HG02981 (cell line): ENCODE data around the gene PLCB4.

ENCODE experiments used
- ATAC-seq: cut with Tn5 transposase; IDR thresholded peaks from one replicate; pipeline ENCODE4 v1.9.1; 2021; ENCODE audit warnings: mild to moderate bottlenecking, moderate library complexity; ENCODE audit not compliant: unreplicated experiment

PLCB4 gene

GRCh38 chr20:9507544-9508239 is 438.8 kb downstream of the PLCB4 start:
- no peak for ATAC-seq

GRCh38 chr20:9508240-9508661 is 439.4 kb downstream of the PLCB4 start:
- ATAC-seq, result no peak

- no peak for ATAC-seq
Observed at GRCh38 chr20:9508696-9509178, 439.9 kb downstream of the PLCB4 start.

- no peak for ATAC-seq
Observed at GRCh38 chr20:9509246-9509645, 440.4 kb downstream of the PLCB4 start.

- ATAC-seq, result no peak
Observed at GRCh38 chr20:9510911-9511310, 442.0 kb downstream of the PLCB4 start.

- no peak for ATAC-seq
Observed at GRCh38 chr20:9514072-9514460, 445.2 kb downstream of the PLCB4 start.

GRCh38 chr20:9514461-9515213 is 445.8 kb downstream of the PLCB4 start, which contains the start of gene LAMP5:
TSS of gene LAMP5 (plus strand) at chr20:9514590. CDS start at chr20:9514853, 263 bp downstream.
- peak; percentile 40 for ATAC-seq

GRCh38 chr20:9515214-9515585 is 446.3 kb downstream of the PLCB4 start:
- no peak for ATAC-seq

- no peak for ATAC-seq
Observed at GRCh38 chr20:9515741-9516233, 446.9 kb downstream of the PLCB4 start.

- no peak for ATAC-seq
Observed at GRCh38 chr20:9516234-9516871, 447.5 kb downstream of the PLCB4 start.

- ATAC-seq, result no peak
Observed at GRCh38 chr20:9517297-9518162, 448.6 kb downstream of the PLCB4 start.

GRCh38 chr20:9518576-9519175 is 449.8 kb downstream of the PLCB4 start:
- no peak for ATAC-seq

- no peak for ATAC-seq
Observed at GRCh38 chr20:9520086-9520485, 451.2 kb downstream of the PLCB4 start.

- ATAC-seq, result no peak
Observed at GRCh38 chr20:9523636-9524035, 454.7 kb downstream of the PLCB4 start.
